NCI-H82 treated with DMSO at 0.1 percent for 48 hours (cell line): Measurements from ENCODE around the gene IGF2.

Experiments
- DNase-seq: peaks from one replicate; lab custom pipeline; 2025; ENCODE audit not compliant: unreplicated experiment; lab: John Stamatoyannopoulos, UW

The IGF2 gene

DNA sequence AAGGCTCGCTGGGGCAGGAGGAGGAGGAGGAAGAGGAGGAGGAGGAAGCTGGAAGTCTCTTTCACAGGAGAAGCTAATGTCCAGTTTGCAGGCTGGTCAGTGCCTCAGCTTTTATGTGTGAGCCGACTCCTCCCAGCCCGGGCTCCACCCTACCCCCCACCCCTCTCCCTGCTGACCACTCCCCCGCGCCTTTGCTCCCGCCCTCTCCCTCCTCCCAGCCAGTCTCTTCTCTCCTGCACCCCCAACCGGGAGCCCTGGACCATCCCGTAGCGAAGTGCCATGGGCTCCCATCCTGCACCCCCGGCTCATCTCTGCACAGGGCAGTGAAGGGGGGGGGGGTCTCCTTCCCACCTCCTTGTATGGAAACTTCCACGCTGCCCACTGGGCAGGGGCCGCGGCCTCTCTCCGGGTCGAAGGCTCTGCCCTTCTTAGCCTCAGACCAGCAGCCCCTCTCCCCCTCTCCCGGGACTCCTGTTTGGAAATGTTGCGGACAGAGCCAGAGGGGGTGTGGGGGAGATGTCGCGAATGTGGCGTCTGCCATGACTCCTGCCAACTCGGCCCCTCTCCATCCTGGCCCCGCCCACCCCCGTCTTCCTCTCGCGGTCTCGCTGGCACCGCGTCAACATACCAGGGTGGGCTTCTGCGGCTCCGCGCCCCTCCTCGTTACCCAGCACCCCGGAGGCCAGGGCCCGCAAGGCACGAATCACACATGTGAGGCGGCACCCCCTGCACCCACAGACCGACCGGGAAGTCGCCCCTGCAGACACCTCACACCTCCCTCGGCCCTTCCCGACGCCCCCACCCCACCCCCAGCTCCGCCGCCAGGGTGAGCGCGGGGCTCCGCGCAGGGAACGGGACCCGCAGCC is 1.8 kb downstream of the IGF2 start:
- no peak for DNase-seq

DNA sequence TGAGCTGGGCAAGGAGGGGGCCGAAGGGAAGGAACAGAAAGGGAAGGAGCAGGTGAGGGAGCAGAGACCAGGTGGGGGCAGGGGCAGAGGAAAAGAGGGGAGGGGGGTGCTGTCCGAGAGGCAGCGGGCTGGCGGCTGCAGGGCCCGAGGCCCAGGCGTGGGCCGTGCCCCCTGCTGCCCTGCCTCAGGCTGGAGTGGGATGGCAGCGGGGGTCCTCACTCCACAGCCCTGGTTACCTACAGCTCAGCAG is 2.3 kb downstream of the IGF2 start:
- no peak for DNase-seq

DNA sequence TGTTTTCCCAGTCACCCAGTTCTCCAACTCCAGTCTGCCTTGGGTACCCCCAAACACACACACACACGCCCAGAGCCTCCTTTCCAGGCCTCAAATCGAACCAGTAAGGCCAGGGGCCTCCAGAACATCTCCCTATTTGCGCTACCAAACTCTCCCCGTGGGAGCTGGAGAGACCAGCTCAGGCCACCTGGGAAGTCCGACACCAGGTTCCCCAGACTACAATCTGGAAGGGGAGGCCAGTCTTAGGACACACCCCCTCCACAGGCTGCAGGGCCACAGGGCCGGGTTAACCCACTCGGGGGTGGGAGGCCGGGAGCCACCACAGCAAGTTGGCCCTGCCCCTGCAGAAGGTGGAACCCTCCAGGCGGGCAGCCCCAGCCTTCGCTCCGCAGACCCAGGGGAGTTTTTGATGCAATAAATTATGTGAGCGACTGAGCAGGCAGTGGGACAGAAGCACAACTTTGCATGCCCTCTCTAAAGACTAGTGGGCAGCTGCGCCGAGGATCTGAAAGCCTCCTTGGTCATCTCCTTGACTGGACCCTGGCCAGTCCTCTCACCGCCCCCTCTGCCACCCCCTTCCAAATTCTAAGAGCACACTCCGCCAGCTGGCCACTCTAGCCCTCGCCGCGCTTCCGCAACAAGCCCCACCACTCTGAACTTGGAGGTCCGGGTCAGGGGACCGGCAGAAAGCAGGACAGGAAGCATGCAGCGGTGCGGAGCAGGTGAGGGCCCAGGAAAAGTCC is 2.8 kb downstream of the IGF2 start:
- DNase-seq = no peak

DNA sequence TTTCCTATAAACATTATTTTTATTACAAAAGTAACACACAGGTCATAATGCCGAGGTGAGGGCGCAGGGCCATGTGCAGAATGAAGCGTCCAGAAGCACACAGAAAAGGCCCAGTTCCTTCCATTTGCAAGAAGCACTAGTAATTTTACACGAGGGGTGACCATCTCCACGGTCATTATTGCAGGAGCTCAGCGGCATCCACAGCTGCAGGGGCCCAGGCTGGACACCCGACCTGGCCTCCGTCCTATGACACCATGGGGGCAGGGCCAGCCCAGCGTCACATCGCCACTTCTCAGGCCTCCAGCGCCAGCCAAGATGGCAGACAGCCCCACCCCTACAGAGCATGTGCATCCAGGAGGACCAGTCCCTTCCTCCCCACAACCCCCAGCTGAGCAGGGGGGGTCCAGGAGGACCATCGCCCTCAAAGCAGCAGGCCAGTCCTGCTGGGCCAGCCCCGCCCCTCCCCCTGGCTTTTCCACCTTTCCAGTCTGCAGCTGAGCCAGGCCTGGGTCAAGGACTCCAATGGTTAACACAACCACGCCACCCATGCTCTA is 3.5 kb downstream of the IGF2 start:
- DNase-seq = no peak

DNA sequence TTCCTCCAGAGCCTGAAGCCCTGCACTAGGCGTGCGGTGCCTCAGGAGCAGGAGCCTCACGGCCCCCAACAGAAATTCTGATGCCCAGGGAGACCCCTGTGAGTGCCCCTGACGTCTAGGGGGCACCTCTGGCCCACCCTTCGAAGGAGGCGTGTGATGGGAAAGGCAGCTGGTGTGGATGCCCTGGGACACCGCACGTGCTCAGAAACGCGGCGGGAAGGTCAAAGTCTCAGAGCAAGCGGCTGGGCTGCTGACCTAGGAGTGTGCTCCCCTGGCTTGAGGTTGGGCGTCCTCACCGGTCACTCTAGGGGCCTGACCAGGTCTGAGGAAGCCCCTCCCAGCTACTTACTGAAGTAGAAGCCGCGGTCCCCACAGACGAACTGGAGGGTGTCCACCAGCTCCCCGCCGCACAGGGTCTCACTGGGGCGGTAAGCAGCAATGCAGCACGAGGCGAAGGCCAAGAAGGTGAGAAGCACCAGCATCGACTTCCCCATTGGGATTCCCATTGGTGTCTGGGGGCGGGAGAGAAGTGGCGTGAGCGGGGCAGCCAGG is 4.1 kb downstream of the IGF2 start:
- no peak for DNase-seq

DNA sequence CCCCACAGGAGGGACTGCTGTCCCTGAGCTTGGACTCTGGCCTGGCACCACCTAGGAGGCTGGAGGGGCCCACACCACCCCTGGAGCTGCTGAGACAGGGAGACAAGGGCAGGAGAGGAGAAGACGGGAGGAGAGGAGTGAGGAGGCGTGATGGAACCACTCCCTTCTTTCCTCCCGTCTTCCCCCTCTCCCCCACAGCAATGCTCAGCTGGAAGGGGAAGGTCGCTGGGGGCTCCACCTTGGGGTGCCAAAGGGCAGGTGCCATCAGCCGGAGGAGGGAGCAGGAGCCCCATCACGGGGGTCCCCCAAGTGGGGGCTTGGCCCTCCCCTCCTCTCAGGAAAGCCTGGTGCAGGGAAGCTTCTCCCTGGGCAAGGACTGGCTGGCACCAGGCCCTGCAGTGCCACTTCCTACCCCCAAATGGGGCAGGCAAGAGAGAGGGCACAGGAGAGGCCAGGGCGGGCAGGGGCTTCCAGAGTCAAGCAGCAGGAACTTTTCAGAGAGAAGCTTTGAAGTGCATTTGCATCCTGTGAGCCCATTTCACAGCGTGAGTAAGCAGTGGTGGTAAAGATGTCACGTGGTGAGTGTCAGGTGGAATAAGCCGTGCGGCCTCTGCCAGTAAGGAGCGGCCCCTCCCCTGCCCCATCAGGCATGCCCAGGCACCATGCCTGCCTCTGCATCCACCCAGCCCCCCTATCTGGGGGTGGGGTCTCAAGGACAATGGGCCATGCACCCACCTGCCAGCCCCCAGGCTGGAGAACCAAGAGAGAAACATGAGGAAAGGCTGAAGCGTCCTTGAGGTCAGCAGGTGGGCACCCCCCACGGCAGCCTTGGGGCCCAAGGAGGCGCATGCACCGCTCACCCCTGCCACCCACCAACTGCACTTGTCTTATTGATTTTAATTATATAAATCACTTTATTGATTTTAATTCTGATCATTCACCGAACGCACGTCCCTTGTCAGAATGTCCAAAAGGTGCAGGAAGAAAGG is 4.9 kb downstream of the IGF2 start:
- DNase-seq = no peak

DNA sequence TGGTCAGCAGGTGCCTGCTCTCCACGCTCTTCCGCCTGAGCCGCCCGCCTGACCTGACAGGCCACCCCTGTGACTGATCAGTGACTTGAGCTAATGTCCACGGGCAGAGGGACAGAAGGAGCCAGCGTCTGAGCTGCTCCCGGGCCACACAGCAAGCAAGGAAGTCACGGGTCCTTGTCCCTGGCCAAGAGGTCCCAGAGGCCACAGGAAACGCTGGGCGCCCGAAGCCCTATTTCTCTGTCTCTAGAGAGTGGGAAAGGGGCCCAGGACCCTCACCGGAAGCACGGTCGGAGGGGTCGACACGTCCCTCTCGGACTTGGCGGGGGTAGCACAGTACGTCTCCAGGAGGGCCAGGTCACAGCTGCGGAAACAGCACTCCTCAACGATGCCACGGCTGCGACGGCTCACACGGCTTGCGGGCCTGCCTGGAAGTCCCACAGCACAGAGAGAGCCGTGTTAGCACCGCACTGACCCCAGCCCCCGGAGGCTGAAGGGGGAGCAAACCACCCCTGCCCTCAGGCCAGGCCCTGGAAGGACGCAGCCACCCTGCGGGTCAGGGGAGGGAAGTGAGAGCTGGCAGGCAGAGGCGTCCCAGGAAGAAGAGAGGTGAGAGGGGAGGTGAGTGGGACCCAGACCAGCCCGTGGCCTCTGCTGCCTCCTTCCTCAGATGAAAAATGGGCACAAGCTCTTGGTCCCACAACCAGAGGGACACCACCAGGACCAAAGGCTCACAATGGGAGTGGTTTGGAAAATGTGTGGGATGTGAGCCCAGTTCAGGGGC is 5.8 kb downstream of the IGF2 start:
- DNase-seq = no peak

DNA sequence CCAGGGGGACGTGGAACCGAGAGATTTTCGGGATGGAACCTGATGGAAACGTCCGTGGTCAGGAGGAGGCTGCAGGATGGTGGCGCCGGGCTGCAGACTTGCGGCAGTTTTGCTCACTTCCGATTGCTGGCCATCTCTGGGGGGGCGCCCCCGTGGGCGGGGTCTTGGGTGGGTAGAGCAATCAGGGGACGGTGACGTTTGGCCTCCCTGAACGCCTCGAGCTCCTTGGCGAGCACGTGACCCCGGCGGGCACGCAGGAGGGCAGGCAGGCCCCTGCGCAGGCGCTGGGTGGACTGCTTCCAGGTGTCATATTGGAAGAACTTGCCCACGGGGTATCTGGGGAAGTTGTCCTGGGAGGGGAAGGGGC is 6.3 kb downstream of the IGF2 start:
- no peak for DNase-seq

DNA sequence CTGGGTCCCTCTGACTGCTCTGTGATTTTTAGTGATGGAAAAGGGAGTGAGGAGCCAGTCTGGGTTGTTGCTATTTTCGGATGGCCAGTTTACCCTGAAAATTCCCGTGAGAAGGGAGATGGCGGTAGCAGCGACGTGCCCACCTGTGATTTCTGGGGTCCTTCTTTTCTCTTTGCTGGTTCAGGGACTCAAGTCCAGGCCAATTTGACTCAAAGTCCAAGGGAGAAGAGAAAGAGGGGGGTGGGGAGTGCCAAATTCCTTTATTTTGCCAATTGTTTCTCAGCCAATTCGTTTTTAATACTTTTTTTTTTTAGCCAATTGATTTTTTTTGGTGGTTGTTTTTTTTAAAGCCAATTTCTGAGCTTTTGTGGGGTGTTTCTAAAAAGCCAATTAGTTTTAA is 6.9 kb downstream of the IGF2 start:
- DNase-seq = no peak

DNA sequence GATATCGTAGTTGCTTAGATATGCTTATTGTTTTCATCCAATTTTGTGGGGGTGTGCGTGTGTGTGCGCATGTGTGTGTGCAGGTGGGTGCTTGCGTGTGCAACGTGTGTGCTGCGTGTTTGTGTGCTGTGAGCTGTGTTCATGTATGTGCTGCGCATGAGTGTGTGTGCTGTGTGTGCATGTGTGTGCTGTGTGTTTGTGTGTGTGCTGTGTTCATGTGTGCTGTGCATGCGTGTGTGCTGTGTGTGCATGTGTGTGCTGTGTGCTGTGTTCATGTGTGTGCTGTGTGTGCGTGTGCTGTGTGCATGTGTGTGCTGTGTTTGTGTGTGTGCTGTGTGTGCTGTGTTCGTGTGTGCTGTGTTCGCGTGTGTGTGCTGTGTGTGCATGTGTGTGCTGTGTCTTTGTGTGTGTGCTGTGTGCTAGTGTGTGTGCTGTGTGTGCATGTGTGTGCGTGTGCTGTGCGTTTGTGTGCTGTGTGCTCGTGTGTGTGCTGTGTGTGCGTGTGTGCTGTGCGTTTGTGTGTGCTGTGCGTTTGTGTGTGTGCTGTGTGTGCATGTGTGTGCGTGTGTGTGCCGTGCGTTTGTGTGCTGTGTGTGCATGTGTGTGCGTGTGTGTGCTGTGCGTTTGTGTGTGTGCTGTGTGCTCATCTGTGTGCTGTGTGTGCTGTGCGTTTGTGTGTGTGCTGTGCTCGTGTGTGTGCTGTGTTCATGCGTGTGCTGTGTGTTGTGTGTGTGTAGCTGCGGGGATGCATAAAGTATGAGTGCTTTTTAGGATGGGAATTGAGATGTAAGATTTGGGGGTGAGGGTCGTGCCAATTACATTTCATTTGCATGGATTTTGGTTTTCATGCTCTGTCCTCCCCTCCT is 7.6 kb downstream of the IGF2 start:
- no peak for DNase-seq

DNA sequence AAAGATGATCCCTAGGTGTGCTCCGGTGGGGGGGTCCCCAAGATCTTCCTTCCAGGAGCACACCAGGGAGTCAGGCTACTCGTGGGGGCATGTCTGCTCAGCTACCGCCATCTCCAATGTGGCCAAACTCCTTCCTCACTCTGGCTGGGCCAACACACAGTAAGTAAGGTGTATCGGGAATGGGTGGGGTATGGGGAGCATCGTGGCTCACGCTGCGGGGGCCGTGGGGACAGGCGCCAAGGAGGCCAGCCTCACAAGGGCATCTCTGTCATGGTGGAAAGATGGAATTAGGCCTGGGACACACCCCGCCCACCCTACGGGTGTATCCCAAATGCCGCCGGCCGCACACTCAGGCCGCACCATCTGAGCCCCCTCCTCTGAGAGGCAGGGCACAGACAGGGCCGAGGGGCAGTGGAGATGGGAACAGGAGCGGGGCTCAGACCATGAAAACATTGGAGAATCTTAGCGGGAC is 8.3 kb downstream of the IGF2 start:
- DNase-seq = no peak

DNA sequence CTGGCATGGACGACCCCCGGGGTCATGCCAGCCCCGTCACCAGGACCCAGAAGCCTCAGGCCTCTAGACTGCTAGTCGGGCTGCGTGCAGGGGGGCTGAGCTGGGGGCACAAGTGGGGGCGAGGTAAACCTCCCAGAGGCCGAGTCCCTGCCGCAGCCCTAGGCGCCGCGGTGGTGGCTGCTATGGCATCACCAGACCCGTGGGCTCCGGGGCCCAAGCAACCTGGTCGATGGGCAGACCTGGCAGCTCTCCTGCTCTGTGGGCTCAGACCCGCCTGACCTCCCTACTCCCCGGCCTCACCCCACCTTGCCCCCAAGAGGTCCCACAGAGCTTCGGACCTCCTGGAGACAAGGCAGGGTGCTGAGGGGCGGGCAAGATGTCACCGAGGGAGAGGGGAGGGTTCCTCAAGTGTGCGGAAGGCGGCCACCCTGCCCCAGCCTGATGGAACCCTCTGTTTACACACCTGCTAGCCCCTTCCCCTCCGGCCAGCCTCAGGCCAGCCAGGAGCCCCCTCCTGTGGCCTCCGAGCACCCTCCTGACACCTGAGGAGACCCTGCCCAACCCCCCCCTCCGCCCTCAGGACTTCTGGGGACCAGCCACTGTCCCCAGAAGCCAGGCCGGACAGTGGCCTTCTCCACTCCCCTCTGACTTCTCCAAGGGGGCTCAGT is 9.4 kb downstream of the IGF2 start:
- no peak for DNase-seq

DNA sequence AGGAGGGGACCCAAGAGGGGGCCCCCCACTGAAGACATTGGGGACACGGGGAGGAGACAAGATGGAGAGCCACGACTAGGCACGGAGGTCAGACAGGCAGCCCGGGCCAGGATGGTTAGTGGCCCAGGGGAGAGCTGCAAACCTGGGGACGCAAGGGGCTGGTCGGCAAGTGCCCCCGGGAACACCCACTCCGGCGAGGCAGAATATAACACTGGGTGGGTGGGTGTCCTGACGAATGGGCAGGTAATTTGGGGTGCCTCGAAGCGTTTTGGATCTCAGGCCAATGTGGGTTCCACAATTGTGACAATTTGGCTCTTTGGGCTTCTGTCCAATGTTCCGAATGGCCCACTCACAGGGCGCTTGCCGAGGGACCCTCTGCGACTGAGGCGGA is 9.9 kb downstream of the IGF2 start:
- no peak for DNase-seq

DNA sequence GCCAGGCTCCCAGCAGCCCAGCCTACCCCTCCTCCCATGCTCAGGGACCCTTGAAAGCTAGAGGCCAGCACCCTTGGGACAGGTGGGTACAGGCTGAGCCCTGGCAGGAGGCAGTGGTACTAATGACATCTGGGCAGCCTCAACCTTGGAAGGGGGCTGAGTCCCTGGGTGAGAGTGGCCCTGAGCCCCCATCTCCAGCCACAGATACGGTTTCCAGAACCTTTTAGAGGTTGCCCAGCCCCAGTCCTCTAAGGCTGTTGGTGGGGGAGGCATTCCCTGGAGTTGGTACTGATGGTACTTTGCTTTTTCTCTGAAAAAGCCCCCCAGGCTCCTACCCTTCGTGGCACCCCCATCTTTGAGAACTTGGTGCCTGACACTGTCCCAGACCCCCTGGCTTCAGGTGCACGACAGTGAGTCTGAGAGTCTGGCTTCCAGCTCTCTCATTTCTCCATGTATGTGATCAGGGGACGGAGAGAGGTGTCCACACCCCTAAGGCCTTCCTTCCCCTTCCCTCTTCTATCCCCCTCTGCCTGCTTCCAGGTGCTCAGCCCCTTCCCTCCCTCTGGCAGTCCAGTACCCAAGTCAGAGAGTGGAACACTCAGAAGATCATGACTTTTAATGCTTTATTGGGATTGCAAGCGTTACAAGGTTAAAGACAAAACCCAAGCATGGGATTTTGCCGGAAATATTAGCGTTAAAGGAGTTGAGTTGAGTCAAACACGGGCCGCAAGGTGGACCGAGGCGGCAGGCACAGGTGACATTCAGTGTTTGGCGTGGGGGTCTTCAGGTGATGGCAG is 10.5 kb downstream of the IGF2 start:
- no peak for DNase-seq

DNA sequence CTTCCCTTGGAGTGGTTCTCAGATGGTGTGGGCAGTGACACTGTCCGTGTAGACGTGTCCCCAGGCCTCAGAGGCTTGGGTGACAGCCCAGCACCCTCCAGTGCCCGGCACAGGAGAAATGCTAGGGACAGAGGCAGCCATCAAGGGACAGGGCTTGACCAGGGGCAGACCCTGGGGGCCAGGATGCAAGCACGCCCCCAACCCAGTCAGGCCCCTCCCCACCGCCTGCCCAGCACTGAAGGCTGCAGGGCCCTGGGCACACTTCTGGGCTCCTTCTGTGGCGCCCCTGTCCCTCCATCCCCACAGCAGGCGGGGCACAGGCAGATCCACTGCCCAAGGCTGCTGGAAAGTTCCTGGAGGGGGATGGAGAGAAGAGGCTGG is 11.1 kb downstream of the IGF2 start:
- DNase-seq = no peak

DNA sequence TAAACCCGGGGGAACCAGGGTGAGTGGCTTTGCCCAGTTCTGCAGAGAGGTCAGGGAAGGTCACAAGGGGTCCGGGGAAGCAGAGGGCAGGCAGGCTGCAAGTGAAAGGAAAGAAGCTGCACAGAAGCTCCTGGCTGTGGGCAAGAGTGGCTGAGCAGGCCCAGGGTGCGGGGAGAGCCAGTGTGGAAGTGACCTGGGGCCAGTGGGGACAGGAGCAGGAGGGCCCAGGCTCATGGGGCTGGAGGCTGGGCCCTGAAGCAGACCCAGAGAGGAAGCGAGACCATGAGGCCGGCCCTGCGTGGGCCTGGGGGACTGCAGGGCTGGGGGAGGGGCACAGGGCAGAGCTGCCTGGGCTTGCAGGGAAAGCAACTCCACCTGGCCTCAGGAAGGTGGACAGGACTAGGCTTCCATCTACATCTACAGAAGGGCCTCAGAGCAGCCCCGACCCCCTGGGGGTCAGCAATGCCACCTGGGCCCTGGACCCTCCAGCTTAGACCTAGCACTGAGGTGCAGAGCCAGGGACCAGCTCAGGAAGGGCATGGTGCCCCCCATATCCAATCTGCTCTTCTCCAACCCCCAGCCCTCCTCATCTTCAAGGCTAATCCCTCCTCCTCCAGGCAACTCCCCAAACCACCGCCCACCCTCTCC is 11.6 kb downstream of the IGF2 start:
- DNase-seq = no peak

DNA sequence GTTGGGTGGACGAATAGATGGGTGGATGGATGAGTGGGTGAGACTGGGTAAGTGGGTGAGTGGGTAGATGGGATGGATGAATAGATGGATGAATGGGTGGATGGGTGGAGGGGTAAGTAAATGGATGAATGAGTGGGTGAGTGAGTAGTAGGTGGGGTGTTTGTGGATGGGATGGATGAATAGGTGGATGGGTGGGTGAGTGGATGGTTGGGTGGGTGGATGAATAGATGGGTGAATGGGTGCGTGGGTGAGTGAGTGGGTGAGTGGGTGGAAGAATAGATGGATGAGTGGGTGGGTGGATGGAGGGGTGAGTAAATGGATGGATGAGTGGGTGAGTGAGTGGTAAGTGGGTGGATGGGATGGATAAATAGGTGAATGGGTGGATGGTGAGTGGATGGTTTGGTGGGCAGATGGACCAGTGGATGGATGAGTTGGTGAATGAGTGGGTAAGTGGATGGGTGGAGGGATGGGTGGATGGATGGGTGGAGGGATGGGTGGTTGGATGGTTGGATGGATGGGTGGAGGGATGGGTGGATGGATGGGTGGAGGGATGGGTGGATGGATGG is 12.6 kb downstream of the IGF2 start:
- no peak for DNase-seq
